EH (cell line): ENCODE data around the gene FDPS.
A peak's percentile ranks its signal among the peaks of the same experiment; 100 is the strongest.
"Not testable (repeated sequence)": the region's sequence is repeated elsewhere in the genome, so short reads cannot be mapped to it uniquely, and the experiment has no call there.

ENCODE experiments used
- DNase-seq: peaks from one replicate; pipeline ENCODE4 v3.0.0-alpha.2; 2015; ENCODE audit warnings: low read depth

FDPS gene

DNA sequence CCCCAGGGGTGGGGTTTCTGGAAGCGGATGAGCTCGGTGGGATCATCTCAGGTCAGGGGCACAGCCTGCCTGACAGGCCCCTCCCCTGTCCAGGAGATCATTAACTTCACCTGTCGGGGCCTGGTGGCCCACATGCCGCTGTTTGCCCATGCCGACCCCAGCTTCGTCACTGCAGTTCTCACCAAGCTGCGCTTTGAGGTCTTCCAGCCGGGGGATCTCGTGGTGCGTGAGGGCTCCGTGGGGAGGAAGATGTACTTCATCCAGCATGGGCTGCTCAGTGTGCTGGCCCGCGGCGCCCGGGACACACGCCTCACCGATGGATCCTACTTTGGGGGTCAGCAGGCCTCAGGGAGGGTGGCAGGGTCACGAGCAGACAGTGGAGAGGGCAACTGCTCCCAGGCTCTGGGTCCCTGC, 23.0 kb upstream of the FDPS start:
- no peak for DNase-seq

DNA sequence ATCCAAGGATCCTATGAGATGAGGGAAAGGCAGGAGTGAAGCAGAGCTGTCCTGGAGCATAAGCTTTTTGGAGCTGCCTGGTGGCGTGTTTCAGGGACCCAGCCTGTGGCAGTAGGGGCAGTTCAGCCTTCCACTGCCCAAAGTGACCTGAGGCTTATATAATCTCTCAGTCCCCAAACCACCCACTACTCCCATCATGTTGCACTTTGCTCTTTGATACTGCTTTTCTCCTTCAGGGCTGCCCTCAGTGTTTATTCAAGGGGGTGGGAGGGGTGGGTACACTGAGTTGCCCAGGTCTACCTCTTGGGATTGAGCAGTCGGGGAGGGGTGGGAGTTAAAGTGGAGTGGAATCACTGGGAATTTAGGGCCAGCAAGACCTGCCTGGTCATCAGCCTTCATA, 22.1 kb upstream of the FDPS start:
- no peak for DNase-seq

GRCh38 chr1:155287987-155288543, 20.6 kb upstream of the FDPS start:
- no peak for DNase-seq

- not testable (repeated sequence) for DNase-seq
Observed at GRCh38 chr1:155291006-155291405, 17.7 kb upstream of the FDPS start.

GRCh38 chr1:155293086-155293749, 15.4 kb upstream of the FDPS start:
- DNase-seq = no peak

DNA sequence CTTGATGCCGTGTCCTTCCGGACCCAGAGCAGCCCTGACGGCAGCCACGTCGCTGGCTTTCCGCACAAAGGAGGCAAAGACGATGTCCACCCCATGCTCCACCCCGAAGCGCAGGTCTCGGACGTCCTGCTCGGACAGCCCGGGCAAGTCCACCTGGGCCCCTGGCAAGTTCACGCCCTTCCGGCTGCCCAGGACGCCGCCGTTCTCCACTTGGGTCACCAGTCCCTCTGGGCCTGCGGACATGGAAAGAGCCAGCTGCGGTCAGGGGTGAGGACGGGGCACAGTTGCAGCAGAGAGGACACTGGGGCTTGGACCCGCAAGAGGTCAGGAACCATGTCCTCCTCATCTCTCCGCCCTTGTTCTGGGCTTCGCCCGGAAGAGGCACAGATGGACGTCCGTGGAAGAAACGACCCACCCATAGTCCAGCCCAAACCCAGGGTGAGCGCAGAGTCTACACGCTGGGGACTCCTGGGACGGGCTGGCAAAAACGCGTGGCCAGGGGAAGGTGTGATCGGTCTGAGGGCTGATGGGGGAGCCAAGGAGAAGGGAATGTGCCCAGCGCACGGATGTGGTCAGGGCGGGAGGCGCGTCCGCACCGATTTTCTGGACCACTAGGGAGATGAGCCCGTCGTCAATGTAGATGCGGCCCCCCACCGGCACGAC, 14.0 kb upstream of the FDPS start:
- no peak for DNase-seq

DNA sequence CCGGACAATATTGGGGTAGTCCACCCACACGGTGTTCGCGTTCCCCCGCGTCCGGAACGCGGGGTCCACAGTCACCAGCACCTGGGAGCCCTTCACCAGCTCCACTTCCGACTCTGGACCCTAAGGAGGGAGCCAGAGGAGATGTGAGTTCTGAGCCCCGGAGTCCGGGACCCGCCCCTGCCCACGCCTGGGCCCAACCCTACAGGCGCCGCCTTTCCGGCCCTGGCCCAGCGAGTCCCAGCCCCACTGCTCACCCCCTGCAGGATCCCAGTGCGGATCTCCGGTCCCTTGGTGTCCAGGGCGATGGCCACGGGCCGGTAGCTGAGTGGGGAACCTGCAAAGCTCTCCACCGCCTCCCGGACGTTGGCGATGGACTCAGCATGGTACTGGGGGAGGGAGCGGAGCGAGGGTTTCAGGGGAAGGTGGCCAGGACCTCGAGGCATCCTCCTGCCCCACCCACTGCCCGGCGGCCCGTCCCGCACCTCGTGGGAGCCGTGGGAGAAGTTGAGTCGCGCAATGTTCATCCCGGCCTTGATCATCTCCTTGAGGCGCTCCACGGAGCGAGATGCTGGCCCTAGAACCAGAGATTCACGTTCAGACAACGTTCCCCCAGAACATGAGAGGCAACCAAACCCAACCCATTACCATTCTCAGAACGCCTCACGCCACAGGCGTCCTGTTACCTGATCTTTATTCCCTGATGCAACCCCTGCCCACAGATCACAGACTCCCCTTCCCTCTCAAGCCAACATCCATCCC, 13.3 kb upstream of the FDPS start:
- DNase-seq = no peak

- no peak for DNase-seq
Observed at GRCh38 chr1:155295942-155296267, 12.8 kb upstream of the FDPS start.

DNA sequence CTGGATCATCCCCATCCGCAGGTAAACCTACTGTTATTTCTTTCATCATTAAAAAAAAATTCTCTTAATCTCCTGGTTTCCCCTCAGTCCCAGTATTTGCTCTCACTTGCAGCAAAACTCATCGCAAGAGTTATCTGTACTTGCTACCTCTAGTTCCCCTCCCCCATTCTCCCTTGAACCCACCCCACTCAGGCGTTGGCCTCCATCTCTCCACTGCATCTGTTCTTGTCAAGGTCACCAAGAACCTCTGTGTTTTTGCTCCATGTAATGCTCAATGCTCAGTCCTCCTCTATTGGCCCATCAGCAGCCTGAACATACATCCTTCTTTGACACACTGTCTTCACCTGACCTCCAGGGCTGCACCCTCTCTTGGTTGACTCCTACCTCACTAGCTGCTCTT, 12.0 kb upstream of the FDPS start:
- no peak for DNase-seq

GRCh38 chr1:155297384-155297783, 11.3 kb upstream of the FDPS start:
- no peak for DNase-seq

DNA sequence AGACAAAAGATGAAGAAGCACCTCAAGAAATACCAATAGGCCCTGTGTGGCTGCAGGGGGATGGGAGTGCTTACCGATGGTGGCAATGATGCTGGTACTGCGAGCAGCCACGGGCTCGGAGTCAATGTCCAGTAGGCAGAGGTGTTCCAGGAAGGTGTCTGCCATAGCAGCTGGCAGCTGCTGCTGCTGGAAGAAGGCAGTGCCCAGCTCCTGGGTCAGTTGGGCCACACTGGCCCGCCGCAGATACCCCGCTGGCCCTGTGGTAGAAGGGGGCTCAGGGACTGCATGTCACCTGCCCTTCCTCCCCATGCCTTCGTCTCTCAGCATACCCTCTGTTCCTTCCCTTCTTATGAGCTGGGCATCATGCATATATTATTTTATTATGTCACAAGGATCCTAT, 8.6 kb upstream of the FDPS start:
- no peak for DNase-seq

GRCh38 chr1:155300553-155301329, 7.9 kb upstream of the FDPS start:
- no peak for DNase-seq

- DNase-seq = no peak
Observed at GRCh38 chr1:155301342-155301841, 7.3 kb upstream of the FDPS start, which contains the start of gene PKLR. Gene PKLR (minus strand): TSS chr1:155301438. CDS start chr1:155301395, 43 bp downstream.

DNA sequence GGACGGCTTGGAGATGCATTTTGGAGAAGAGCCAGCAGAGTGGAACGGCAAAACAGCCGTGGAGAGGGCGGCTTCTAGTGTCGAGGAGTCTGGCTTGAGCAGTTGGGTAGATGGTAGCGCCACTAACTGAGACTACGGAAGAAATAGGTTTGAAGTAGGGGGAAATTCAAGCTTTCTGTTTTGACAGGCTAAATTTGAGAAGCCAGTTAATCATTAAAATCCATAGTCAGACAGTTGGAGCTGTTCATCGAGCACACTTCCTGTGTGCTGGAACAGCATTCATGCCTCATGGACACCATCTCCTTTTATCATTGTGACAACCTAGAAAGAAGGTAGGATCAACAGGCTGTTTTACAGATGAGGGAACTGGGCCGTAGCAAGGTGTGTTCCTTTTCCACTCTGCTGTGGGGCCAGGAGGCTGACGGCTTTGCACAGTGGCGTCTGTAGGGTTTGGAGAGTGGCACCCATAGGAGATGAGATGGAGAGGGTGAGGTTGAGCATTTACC, 4.1 kb upstream of the FDPS start:
- DNase-seq = no peak

- peak; percentile 73 for DNase-seq
Observed at GRCh38 chr1:155305881-155306391, 2.7 kb upstream of the FDPS start.

- peak; percentile 61 for DNase-seq
Observed at GRCh38 chr1:155307247-155307740, 1.4 kb upstream of the FDPS start.

- DNase-seq = peak; percentile 27
Observed at GRCh38 chr1:155309423-155310021, 856 bp downstream of the FDPS start.

- DNase-seq = no peak
Observed at GRCh38 chr1:155313261-155313660, 4.6 kb downstream of the FDPS start.

DNA sequence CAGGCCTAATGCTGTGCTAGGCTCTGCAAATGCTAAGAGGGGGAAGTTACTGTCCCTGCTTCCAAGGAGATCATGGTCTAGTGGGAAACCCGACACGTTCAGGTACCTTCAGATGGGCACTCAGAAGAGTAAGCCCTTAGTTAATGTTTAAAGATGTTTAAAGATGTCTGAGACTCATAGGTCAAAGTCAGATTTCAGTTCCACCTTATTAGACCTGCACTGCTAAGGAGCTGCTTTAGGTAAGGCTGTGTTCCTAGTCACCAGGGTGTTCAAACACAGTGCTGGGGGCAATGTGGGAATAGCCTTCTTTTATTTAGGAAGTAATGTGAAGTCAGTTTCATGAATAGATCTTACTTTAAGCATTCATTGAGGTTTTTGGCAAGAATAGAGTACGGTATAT, 8.3 kb downstream of the FDPS start:
- DNase-seq = no peak

DNA sequence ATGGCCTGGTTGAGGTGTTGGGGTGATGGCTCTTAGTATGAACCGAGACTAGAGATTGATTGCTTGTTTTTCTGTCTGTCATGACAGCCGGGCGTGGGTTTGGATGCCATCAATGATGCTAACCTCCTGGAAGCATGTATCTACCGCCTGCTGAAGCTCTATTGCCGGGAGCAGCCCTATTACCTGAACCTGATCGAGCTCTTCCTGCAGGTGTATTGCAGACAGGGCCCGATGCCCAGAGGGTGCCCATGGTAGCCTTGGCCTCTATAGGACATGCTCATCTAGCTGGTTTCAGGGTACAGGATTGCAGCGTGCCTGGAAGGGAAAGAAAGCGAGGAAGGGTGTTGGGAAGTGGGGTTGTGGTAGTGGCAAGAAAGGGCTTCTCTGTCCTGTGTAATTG, 9.4 kb downstream of the FDPS start:
- no peak for DNase-seq

DNA sequence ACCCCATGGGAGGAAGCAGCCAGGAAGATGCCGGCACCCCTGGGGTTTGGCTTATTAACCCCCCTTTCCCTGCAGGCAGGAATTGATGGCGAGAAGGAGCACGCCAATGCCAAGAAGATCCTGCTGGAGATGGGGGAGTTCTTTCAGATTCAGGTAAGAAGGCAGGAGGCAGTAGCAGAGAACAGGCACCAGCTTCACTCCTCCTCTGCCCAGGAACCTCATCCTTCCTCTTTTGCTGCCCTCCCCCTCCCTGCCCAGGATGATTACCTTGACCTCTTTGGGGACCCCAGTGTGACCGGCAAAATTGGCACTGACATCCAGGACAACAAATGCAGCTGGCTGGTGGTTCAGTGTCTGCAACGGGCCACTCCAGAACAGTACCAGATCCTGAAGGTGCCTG, 10.9 kb downstream of the FDPS start:
- no peak for DNase-seq
